Right lobe of liver (tissue), 6 donors: ENCODE data around the gene CAMK2D. TPM values are rescaled to one million over a fixed set of nuclear protein-coding genes. Genes with fewer than 3 reads are reported as not detected.

Source experiments
- ATAC-seq, 4 donors: fragments of 200-7000 bp; cut with Tn5 transposase; one replicate each; pipeline ENCODE4 v1.9.1; 2020; ENCODE audit warnings: mild to moderate bottlenecking in 4 of 4, moderate library complexity in 4 of 4
- DNase-seq, 3 donors: peaks; one replicate each; pipeline ENCODE4 v3.0.0-alpha.2; 2020
- H3K27ac ChIP-seq, 3 donors: fragments of 200-600 bp; one replicate each; pipeline ENCODE4 v1.8.0; 2022
- H3K27me3 ChIP-seq, 2 donors: fragments of 200-600 bp; one replicate each; pipeline ENCODE4 v1.8.0; 2022
- H3K36me3 ChIP-seq, 4 donors: fragments of 200-600 bp; sonication (generic) in 1 of 4; one replicate each; pipeline versions ENCODE4 v1.5.1 to v1.8.0; 2017 to 2022; ENCODE audit warnings: control low read depth in 1 of 4
- H3K4me1 ChIP-seq, 4 donors: fragments of 200-600 bp; sonication (generic) in 1 of 4; one replicate each; pipeline versions ENCODE4 v1.5.1 to v1.8.0; 2017 to 2022; ENCODE audit warnings: control low read depth in 1 of 4
- H3K4me3 ChIP-seq, 3 donors: fragments of 200-600 bp; one replicate each; pipeline ENCODE4 v1.8.0; 2022
- H3K9me3 ChIP-seq, 4 donors: fragments of 200-600 bp; sonication (generic) in 1 of 4; one replicate each; pipeline versions ENCODE4 v1.5.1 to v1.8.0; 2017 to 2022; ENCODE audit warnings: control low read depth in 1 of 4
- CTCF ChIP-seq, 4 donors: fragments of 200-600 bp in 3 of 4; fragments of 450-650 bp in 1 of 4; IDR thresholded peaks; one replicate each; pipeline versions ENCODE4 v1.5.1 to v1.8.0; 2016 to 2022; ENCODE audit warnings: antibody characterized with exemption in 4 of 4, mild to moderate bottlenecking in 2 of 4
- POLR2A ChIP-seq: fragments of 450-650 bp; IDR thresholded peaks from one replicate; pipeline ENCODE4 v1.6.1; 2017; ENCODE audit warnings: antibody characterized with exemption, mild to moderate bottlenecking
- WGBS: methylation state at CpG from one replicate; pipeline ENCODE4 v1.1.6; 2018; ENCODE audit warnings: low coverage, low lambda C conversion rate; ENCODE audit not compliant: insufficient coverage; ENCODE audit errors: missing lambda C conversion rate; 5-methylcytosine and 5-hydroxymethylcytosine counted together
- intact Hi-C, 2 donors: fragments of 100-400 bp; cut with DNase I; formaldehyde crosslinking; loops; one replicate each; pipeline versions ENCODE4 v1.11.2 to v1.14.1; 2022
- total RNA-seq, 6 experiments: library from RNA; depleted of rRNA in 2 of 6; stranded (reverse); fragments of >200 nt in 2 of 6; fragmentation: NEBNext Ultra II Directional in 3 of 6; extraction: Animal tissue kit (Norgen Biotek cat#: 25700) in 3 of 6; gene quantifications; one replicate each; pipeline versions ENCODE4 v1.1.0 to v1.2.4, GENCODE V29; 2016 to 2023
- donor health status: DM: no; HTN: yes; CAD: no.
- donor health status: DM: no; HTN: no; CAD: no.
- donor health status: DM: no; HTN: no; CAD: no.
- donor health status: DM: no; HTN: yes; CAD: no.
- donor health status: DM: no; HTN: yes; CAD: no.

The CAMK2D gene
- total RNA-seq, 6 experiments from 2014 or later, result 17.0 to 30.6 (median 22.6) TPM

DNA sequence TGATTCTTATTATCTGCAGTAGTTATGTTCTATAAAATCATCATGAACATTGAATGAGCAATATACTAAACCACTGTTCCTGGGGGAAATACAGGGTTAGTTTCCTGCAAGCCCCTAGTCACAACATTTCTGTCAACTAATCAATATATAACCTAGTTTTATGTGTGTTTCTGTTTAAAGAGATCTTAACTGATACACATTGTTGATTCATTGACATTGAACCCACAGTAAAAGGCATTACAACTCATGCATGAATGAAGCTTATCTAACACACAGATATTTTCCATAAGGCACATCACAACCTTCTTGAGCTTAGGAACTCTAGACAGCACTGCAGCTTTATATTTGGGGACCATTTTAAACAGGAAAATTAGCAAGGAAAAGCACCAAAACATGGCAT is 134.2 kb downstream of the CAMK2D start:
- intact Hi-C loops, result no loop called here
- no peak for TF ChIP-seq POLR2A
- no peak for TF ChIP-seq CTCF (IDR thresholded peaks at IDR 0.05)
- Histone ChIP-seq H3K27ac (no peak overlapping the region), H3K36me3 (no peaks in the 10 kb centered on the region), H3K27me3 (no peaks in the 10 kb centered on the region), H3K4me1 (peaks cover 0 to 8% (median 4%) of the 10 kb centered on the region in 4 donors), H3K4me3 (no peak overlapping the region), H3K9me3 (no peaks in the 10 kb centered on the region)
- ATAC-seq (no peak), DNase-seq (no peak)

- Histone ChIP-seq H3K36me3 (no peaks in the 10 kb centered on the region), H3K4me1 (peaks cover 0 to 8% (median 4%) of the 10 kb centered on the region in 4 donors), H3K9me3 (no peaks in the 10 kb centered on the region), H3K4me3 (no peak overlapping the region), H3K27ac (no peak overlapping the region), H3K27me3 (no peaks in the 10 kb centered on the region)
- TF ChIP-seq POLR2A (no peak), CTCF (IDR thresholded peaks at IDR 0.05) (no peak)
- DNase-seq, result no peak
- 95% methylated on average over 2 of the region's 2 CpGs for WGBS
- no peak for ATAC-seq
- intact Hi-C loops, result no loop called here
These were observed 135.6 kb downstream of the CAMK2D start for GRCh38 chr4:113625902-113626301.

DNA sequence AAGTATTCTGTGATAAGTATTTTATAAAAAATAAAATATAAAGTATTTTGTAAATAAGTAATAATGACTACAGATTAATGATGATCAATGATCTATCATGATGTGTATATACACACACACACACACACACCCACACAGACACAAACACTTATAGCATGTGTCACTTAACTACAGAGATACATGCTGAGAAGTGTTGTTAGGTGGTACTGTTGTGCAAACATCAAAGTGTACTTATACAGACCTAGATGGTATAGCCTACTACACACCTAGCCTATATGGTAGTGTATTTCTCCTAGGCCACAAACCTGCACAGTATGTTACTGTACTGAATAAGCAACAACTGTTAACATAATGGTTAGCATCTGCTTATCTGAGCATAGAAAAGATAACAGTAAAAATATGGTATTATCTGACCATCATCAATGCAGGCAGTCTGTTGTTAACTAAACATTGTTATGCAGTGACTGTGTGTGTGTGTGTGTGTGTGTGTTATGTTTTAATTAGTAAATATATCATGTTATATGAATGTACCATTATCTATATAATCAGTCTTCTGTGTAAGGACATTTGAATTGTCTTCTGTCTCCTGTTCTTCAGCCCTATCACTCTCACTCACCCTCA is 138.2 kb downstream of the CAMK2D start:
- no peak for TF ChIP-seq POLR2A
- no peak for TF ChIP-seq CTCF (IDR thresholded peaks at IDR 0.05)
- no peak for ATAC-seq

DNA sequence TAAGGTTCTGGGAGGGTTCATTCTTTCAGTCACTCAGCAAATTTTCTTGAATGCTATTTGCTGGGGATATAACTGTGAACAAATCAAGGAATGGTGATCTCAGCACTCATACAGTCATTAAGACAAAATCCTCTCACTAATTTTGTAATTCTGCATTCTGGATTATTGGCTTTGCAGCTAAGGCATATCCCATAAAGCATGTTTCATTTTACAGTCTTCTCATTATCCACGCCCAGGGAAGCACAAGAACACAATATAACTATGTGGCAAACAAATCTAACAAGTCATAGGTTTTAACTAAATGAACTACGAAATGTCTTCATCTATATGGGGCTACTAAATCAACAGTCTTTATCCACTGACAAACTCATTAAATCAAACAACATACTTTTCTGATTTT is 139.9 kb downstream of the CAMK2D start:
- no peak for DNase-seq
- no peak overlapping the region for H3K27ac ChIP-seq
- no peaks in the 10 kb centered on the region for H3K36me3 ChIP-seq
- H3K4me1 ChIP-seq, result peaks cover 0 to 14% (median 0%) of the 10 kb centered on the region in 4 donors
- ATAC-seq, result no peak
- H3K9me3 ChIP-seq, result no peaks in the 10 kb centered on the region
- TF ChIP-seq POLR2A, result no peak
- no peak for TF ChIP-seq CTCF (IDR thresholded peaks at IDR 0.05)
- H3K27me3 ChIP-seq, result no peaks in the 10 kb centered on the region
- H3K4me3 ChIP-seq, result no peak overlapping the region
- intact Hi-C loops, result no loop called here
- WGBS, result 94% methylated on average over 2 of the region's 2 CpGs

More for the DNA sequence above, 138.2 kb downstream of the CAMK2D start:
- Histone ChIP-seq H3K4me1 (peaks cover 0 to 17% (median 4%) of the 10 kb centered on the region in 4 donors), H3K27ac (no peak overlapping the region), H3K27me3 (no peaks in the 10 kb centered on the region), H3K36me3 (no peaks in the 10 kb centered on the region), H3K4me3 (no peak overlapping the region), H3K9me3 (no peaks in the 10 kb centered on the region)
- no peak for DNase-seq
- intact Hi-C loops, result no loop called here

GRCh38 chr4:113620032-113620431 is 141.5 kb downstream of the CAMK2D start:
- H3K4me3 ChIP-seq, result no peak overlapping the region
- intact Hi-C loops, result no loop called here
- H3K27me3 ChIP-seq, result no peaks in the 10 kb centered on the region
- 57% methylated on average over 1 of the region's 2 CpGs for WGBS
- H3K9me3 ChIP-seq, result no peaks in the 10 kb centered on the region
- H3K27ac ChIP-seq, result no peak overlapping the region
- TF ChIP-seq POLR2A, result no peak
- no peak for TF ChIP-seq CTCF (IDR thresholded peaks at IDR 0.05)
- H3K36me3 ChIP-seq, result no peaks in the 10 kb centered on the region
- no peak for ATAC-seq
- no peak for DNase-seq
- peaks cover 0 to 14% (median 0%) of the 10 kb centered on the region in 4 donors for H3K4me1 ChIP-seq
